IMR-90 (cell line): ENCODE results near the gene MICAL2.

Experiments
- BHLHE40 ChIP-seq: fragments of 150-350 bp; IDR thresholded peaks from 2 replicates; pipeline ENCODE4 v1.6.1; 2016; ENCODE audit warnings: mild to moderate bottlenecking, low read depth, low read length
- CEBPB ChIP-seq: IDR thresholded peaks from 2 replicates; pipeline ENCODE4 v1.6.1; 2012; ENCODE audit warnings: low read depth, low read length, improper control_type of control experiment
- FOS ChIP-seq: fragments of 150-350 bp; IDR thresholded peaks from 2 replicates; pipeline ENCODE4 v1.6.1; 2016; ENCODE audit warnings: low read depth, low read length
- MAFK ChIP-seq: IDR thresholded peaks from 2 replicates; pipeline ENCODE4 v1.6.1; 2012; ENCODE audit warnings: low read depth, low read length, improper control_type of control experiment
- MAZ ChIP-seq: IDR thresholded peaks from 2 replicates; pipeline ENCODE4 v1.6.1; 2012; ENCODE audit warnings: low read depth, mild to moderate bottlenecking, low read length, improper control_type of control experiment, moderate library complexity, borderline replicate concordance
- MXI1 ChIP-seq: IDR thresholded peaks from 2 replicates; pipeline ENCODE4 v1.6.1; 2012; ENCODE audit warnings: low read depth, mild to moderate bottlenecking, low read length, moderate library complexity, borderline replicate concordance
- NFE2L2 ChIP-seq: fragments of 150-350 bp; IDR thresholded peaks from 2 replicates; pipeline ENCODE4 v1.6.1; 2016; ENCODE audit warnings: low read depth, mild to moderate bottlenecking, low read length
- POLR2A ChIP-seq: IDR thresholded peaks from 2 replicates; pipeline ENCODE4 v1.6.1; 2012; ENCODE audit warnings: mild to moderate bottlenecking, low read depth, low read length
- RCOR1 ChIP-seq: IDR thresholded peaks from 2 replicates; pipeline ENCODE4 v1.6.1; 2012; ENCODE audit warnings: mild to moderate bottlenecking, low read length, improper control_type of control experiment; ENCODE audit not compliant: insufficient replicate concordance
- RFX5 ChIP-seq: IDR thresholded peaks from 2 replicates; pipeline ENCODE4 v1.8.0; 2012; ENCODE audit warnings: low read depth, mild to moderate bottlenecking, low read length, moderate library complexity
- TF ChIP-seq, protein P1 (sequence below): conservative IDR thresholded peaks from 2 replicates; pipeline ENCODE4 v1.5.1; 2012; ENCODE audit warnings: mild to moderate bottlenecking, low read depth, low read length, improper control_type of control experiment
- TF ChIP-seq, protein P2 (sequence below): fragments of 150-350 bp; IDR thresholded peaks from 2 replicates; pipeline ENCODE4 v1.6.1; 2017; ENCODE audit warnings: mild to moderate bottlenecking, antibody characterized with exemption, low read length, low read depth
- TF ChIP-seq, protein P3 (sequence below): fragments of 150-350 bp; IDR thresholded peaks from 2 replicates; pipeline ENCODE4 v1.6.1; 2016; ENCODE audit warnings: low read depth, mild to moderate bottlenecking, low read length, moderate library complexity, borderline replicate concordance

DNA sequence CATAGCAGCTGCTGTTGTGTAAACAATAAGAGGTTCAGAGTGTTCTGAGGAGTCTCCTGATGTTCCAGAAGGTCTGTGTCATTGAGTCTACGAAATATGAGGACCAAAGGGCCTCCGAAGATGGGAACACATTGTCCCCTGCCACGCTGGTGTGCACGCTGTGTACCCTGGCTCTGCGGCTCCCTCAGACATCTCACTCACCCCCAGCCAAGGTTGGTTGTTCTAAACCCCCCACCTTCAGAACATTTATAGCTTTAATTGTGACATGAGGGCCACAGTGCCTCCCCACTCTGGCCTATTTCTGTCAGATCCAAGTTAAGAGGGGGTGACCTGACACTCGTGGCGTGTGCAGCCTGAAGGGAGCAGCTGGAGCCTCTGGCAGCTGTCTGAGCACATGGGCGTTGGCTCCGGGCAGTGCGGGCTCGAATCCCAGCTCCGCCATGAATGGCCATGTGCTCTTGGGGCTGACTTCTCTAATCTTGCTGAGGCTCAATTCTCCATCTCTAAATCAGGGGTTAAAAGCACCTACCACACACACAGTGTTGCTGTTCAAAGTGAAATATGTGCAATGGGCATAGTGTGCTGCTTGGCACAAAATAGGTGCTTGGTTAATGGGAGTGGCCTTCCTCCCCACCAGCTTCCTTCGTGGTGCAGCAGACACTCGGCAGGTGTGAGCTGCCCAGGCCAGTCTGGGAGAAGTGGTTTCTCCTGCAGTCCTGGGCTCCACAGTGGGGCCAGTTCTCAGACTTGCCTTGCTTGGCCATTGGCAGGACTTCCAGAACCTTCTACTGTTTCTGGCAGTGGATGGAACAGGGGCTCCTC, 39.7 kb upstream of the MICAL2 start:
- TF ChIP-seq, protein P1, sequence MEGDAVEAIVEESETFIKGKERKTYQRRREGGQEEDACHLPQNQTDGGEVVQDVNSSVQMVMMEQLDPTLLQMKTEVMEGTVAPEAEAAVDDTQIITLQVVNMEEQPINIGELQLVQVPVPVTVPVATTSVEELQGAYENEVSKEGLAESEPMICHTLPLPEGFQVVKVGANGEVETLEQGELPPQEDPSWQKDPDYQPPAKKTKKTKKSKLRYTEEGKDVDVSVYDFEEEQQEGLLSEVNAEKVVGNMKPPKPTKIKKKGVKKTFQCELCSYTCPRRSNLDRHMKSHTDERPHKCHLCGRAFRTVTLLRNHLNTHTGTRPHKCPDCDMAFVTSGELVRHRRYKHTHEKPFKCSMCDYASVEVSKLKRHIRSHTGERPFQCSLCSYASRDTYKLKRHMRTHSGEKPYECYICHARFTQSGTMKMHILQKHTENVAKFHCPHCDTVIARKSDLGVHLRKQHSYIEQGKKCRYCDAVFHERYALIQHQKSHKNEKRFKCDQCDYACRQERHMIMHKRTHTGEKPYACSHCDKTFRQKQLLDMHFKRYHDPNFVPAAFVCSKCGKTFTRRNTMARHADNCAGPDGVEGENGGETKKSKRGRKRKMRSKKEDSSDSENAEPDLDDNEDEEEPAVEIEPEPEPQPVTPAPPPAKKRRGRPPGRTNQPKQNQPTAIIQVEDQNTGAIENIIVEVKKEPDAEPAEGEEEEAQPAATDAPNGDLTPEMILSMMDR = no peak
- TF ChIP-seq RCOR1 (no peak), CEBPB (no peak), POLR2A (no peak), FOS (no peak), MXI1 (no peak), BHLHE40 (no peak), MAZ (no peak), MAFK (no peak), RFX5 (no peak), NFE2L2 (no peak)
- TF ChIP-seq, protein P2, sequence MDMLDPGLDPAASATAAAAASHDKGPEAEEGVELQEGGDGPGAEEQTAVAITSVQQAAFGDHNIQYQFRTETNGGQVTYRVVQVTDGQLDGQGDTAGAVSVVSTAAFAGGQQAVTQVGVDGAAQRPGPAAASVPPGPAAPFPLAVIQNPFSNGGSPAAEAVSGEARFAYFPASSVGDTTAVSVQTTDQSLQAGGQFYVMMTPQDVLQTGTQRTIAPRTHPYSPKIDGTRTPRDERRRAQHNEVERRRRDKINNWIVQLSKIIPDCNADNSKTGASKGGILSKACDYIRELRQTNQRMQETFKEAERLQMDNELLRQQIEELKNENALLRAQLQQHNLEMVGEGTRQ = no peak
- TF ChIP-seq, protein P3, sequence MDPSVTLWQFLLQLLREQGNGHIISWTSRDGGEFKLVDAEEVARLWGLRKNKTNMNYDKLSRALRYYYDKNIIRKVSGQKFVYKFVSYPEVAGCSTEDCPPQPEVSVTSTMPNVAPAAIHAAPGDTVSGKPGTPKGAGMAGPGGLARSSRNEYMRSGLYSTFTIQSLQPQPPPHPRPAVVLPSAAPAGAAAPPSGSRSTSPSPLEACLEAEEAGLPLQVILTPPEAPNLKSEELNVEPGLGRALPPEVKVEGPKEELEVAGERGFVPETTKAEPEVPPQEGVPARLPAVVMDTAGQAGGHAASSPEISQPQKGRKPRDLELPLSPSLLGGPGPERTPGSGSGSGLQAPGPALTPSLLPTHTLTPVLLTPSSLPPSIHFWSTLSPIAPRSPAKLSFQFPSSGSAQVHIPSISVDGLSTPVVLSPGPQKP = no peak
